GM12878 (cell line): ENCODE measurements around the gene PDSS1. TPM values are rescaled to one million over a fixed set of nuclear protein-coding genes. Genes with fewer than 3 reads are reported as not detected.

Source experiments
- ATAC-seq: fragments of 200-7000 bp; cut with Tn5 transposase; 3 replicates; pipeline ENCODE4 v1.9.1; 2020; ENCODE audit warnings: mild to moderate bottlenecking, moderate library complexity
- BruUV-seq: library from RNA; stranded (reverse); fragments of 400-500 nt; replicated peaks from 2 replicates; lab custom pipeline; 2021; lab: Mats Ljungman, UMichigan
- CTCF ChIA-PET: fragments of 300-600 bp; sonication (Branson Sonifier 250); formaldehyde crosslinking; extraction: SDS; loops from one replicate; lab custom pipeline; 2021; ENCODE audit warnings: inconsistent platforms; lab: Yijun Ruan, JAX
- POLR2A ChIA-PET: fragments of 350-600 bp; formaldehyde crosslinking; extraction: SDS; loops from one replicate; lab custom pipeline; 2021; ENCODE audit warnings: inconsistent platforms; lab: Charles Lee
- RAD21 ChIA-PET: fragments of 300-600 bp; sonication (Branson Sonifier 250); formaldehyde crosslinking; loops from one replicate; lab custom pipeline; 2023; ENCODE audit warnings: antibody characterized with exemption; ENCODE audit not compliant: unreplicated experiment; lab: Charles Lee
- SMC1A ChIA-PET: fragments of 300-600 bp; sonication (Branson Sonifier 250); formaldehyde crosslinking; loops from one replicate; lab custom pipeline; 2023; ENCODE audit not compliant: unreplicated experiment, uncharacterized antibody; lab: Charles Lee
- DNase-seq: peaks from one replicate; pipeline ENCODE4 v3.0.0-alpha.2; 2011; ENCODE audit warnings: low read depth, low spot score
- FAIRE-seq: peaks from 3 replicates; lab custom pipeline; 2011; peaks lifted over from hg19 to GRCh38; lab: Jason Lieb, UNC
- H2AFZ ChIP-seq: 2 replicates; pipeline ENCODE4 v1.6.0; 2011; ENCODE audit warnings: low read depth, low read length, control low read depth; ENCODE audit not compliant: control insufficient read depth
- H3K27ac ChIP-seq: 2 replicates; pipeline ENCODE4 v1.5.1; 2011; ENCODE audit warnings: control low read depth; ENCODE audit not compliant: control insufficient read depth, insufficient read depth
- H3K27me3 ChIP-seq, 2 experiments: replicated peaks in 1 of 2; 2 replicates each; pipeline versions ENCODE4 v1.6.0 to v1.6.1; 2011; ENCODE audit warnings: low read length in 1 of 2; ENCODE audit not compliant: control insufficient read depth in 2 of 2, insufficient read depth in 2 of 2
- H3K36me3 ChIP-seq, 2 experiments: 2 replicates each; pipeline ENCODE4 v1.5.1; 2011; ENCODE audit warnings: low read length in 1 of 2; ENCODE audit not compliant: control insufficient read depth in 2 of 2, insufficient read depth in 2 of 2
- H3K4me1 ChIP-seq: 2 replicates; pipeline ENCODE4 v1.6.1; 2011; ENCODE audit warnings: mild to moderate bottlenecking, low read length, moderate library complexity, mixed read lengths; ENCODE audit not compliant: control insufficient read depth, insufficient read depth
- H3K4me2 ChIP-seq: 2 replicates; pipeline ENCODE4 v1.6.0; 2011; ENCODE audit warnings: control low read depth; ENCODE audit not compliant: control insufficient read depth, insufficient read depth
- H3K4me3 ChIP-seq: fragments of 200-600 bp; sonication (generic); 2 replicates; pipeline ENCODE4 v1.5.1; 2016
- H3K79me2 ChIP-seq: 2 replicates; pipeline ENCODE4 v1.6.0; 2011; ENCODE audit warnings: low read length; ENCODE audit not compliant: control insufficient read depth, insufficient read depth
- H3K9ac ChIP-seq: 2 replicates; pipeline ENCODE4 v1.8.0; 2011; ENCODE audit warnings: low read length, control low read depth, mixed read lengths; ENCODE audit not compliant: control insufficient read depth, insufficient read depth
- H3K9me3 ChIP-seq: replicated peaks from 3 replicates; pipeline ENCODE4 v1.5.1; 2011; ENCODE audit warnings: mild to moderate bottlenecking, low read length; ENCODE audit not compliant: control insufficient read depth, insufficient read depth
- H4K20me1 ChIP-seq: 2 replicates; pipeline ENCODE4 v1.6.0; 2011; ENCODE audit not compliant: control insufficient read depth, insufficient read depth
- CBFB ChIP-seq: IDR thresholded peaks from 2 replicates; pipeline ENCODE4 v1.6.1; 2016; ENCODE audit warnings: antibody characterized with exemption, low read depth
- EED ChIP-seq: sonication (generic); IDR thresholded peaks from 2 replicates; pipeline ENCODE4 v1.6.1; 2016; ENCODE audit warnings: antibody characterized with exemption, low read depth
- HCFC1 ChIP-seq: fragments of 150-350 bp; IDR thresholded peaks from 2 replicates; pipeline ENCODE4 v1.6.1; 2014; ENCODE audit warnings: low read length
- LARP7 ChIP-seq: fragments of 450-650 bp; IDR thresholded peaks from 2 replicates; pipeline ENCODE4 v1.6.1; 2017; ENCODE audit warnings: mild to moderate bottlenecking
- NBN ChIP-seq: fragments of 450-650 bp; IDR thresholded peaks from 2 replicates; pipeline ENCODE4 v1.6.1; 2016
- NR2C1 ChIP-seq: fragments of 450-650 bp; IDR thresholded peaks from 2 replicates; pipeline ENCODE4 v1.6.1; 2017; ENCODE audit warnings: antibody characterized with exemption, mild to moderate bottlenecking, moderate library complexity
- NRF1 ChIP-seq: conservative IDR thresholded peaks from 2 replicates; pipeline ENCODE4 v1.6.1; 2011; ENCODE audit warnings: mild to moderate bottlenecking, low read depth, low read length, improper control_type of control experiment
- POLR2A ChIP-seq: IDR thresholded peaks from 2 replicates; pipeline ENCODE4 v1.6.1; 2011; ENCODE audit warnings: low read depth, mild to moderate bottlenecking, low read length
- RFX5 ChIP-seq: IDR thresholded peaks from 2 replicates; pipeline ENCODE4 v1.6.1; 2011; ENCODE audit warnings: low read depth, low read length, improper control_type of control experiment
- TAF1 ChIP-seq: IDR thresholded peaks from 2 replicates; pipeline ENCODE4 v1.6.1; 2011; ENCODE audit warnings: mild to moderate bottlenecking, low read depth, low read length, borderline replicate concordance
- ZNF622 ChIP-seq: fragments of 450-650 bp; IDR thresholded peaks from 2 replicates; pipeline ENCODE4 v1.6.1; 2017; ENCODE audit warnings: mild to moderate bottlenecking, inconsistent platforms
- WGBS: methylation state at CpG from one replicate; pipeline ENCODE4 v1.1.6; 2016; ENCODE audit warnings: low lambda C conversion rate; ENCODE audit not compliant: insufficient replicate concordance, insufficient coverage; ENCODE audit errors: missing lambda C conversion rate; 5-methylcytosine and 5-hydroxymethylcytosine counted together
- in situ Hi-C: fragments of 300-500 bp; cut with MboI; formaldehyde crosslinking; loops from 9 replicates; pipeline ENCODE4 v1.14.3; 2018; ENCODE audit warnings: mixed read lengths
- intact Hi-C: fragments of 100-400 bp; cut with micrococcal nuclease; formaldehyde crosslinking; loops from one replicate; pipeline ENCODE4 v1.14.2; 2022; ENCODE audit not compliant: unreplicated experiment
- polyA plus RNA-seq, 11 experiments: library from polyadenylated mRNA; depleted of rRNA in 4 of 11; unstranded in 6 of 11; stranded (reverse) in 5 of 11; fragments of >200 nt; fragmentation: Nextera tagmentation in 4 of 11; fragmentation: Illumina TruSeq in 1 of 11; extraction: Ambion mirVana in 4 of 11; extraction: Trizol in 1 of 11; gene quantifications; 1 replicate in 1 of 11; 2 replicates in 10 of 11; pipeline versions ENCODE4 v1.2.1 to v1.2.3, GENCODE V29; 2011 to 2016; ENCODE audit warnings: inconsistent platforms in 2 of 11, missing spikeins in 2 of 11, low read depth in 1 of 11
- total RNA-seq, 4 experiments: library from RNA; depleted of rRNA in 3 of 4; stranded (reverse); fragments of >200 nt in 3 of 4; fragmentation: Illumina TruSeq in 1 of 4; extraction: Trizol in 1 of 4; gene quantifications; 2 replicates each; pipeline versions ENCODE4 v1.2.1 to v1.2.3, GENCODE V29; 2013 to 2021

The PDSS1 gene
- total and polyA plus RNA-seq, 10 of the 15 experiments (the other 5 are each of a cell fraction or from before 2014, with no cell fraction given) = 12.2 to 48.2 (median 35.9) TPM

DNA sequence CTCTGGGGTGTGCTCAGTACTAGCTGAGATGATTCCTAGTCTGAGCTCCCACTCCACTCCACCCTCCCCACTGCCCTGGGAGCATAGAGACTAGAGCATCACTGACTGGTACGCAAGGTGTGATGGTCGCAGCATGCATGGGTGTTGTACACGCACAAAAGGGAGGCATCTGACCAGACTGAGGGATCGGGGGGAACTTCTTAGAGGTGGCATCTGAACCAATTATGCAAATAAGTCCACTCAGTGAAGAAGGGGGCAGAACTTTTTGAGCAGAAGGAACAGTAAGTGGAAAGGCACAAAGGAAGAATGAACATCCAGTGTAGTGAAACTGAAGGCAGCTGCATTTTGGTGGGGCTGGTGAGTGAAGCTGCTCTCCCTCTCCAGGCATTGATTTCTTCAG, 25.5 kb downstream of the PDSS1 start:
- ChIA-PET CTCF (interaction anchor here (1.1 to 2.6 kb wide), 3 partner anchors 138 to 388 kb away, joined by 3 to 33 read pairs (median 8); partner anchors contain the start of gene ABI1), SMC1A (interaction anchor here (1.0 to 7.5 kb wide), 4 partner anchors 138 to 388 kb away, joined by 3 to 220 read pairs (median 4); partner anchors contain the start of gene ABI1), RAD21 (interaction anchor here (2.0 kb wide), 1 partner anchor 158 kb away, joined by 12 read pairs; no protein-coding TSS in a partner anchor), POLR2A (interaction anchor here (1.2 kb wide), 1 partner anchor 781 kb away, joined by 3 read pairs; no protein-coding TSS in a partner anchor)
- H3K36me3 ChIP-seq = peaks cover 3 to 21% of the 10 kb centered on the region in 2 experiments; a peak in 3 of 4 replicates
- no peak for FAIRE-seq
- no peaks in the 10 kb centered on the region for H4K20me1 ChIP-seq
- no peaks in the 10 kb centered on the region for H3K9me3 ChIP-seq
- H3K27me3 ChIP-seq = no peaks in the 10 kb centered on the region
- 99% methylated on average over 4 of the region's 4 CpGs for WGBS
- TSS peak; percentile 8 for BruUV-seq
- no peak overlapping the region for H3K9ac ChIP-seq
- H3K27ac ChIP-seq = no peak overlapping the region
- in situ Hi-C loops = loop anchor here (10.0 kb wide), 1 partner anchor 388 kb away; no protein-coding TSS in a partner anchor
- TF ChIP-seq NRF1 (no peak), HCFC1 (no peak), LARP7 (no peak), TAF1 (no peak), POLR2A (no peak), RFX5 (no peak), ZNF622 (no peak), EED (no peak), CBFB (no peak), NBN (no peak), NR2C1 (no peak)
- ATAC-seq = no peak
- H2AFZ ChIP-seq = no peak overlapping the region
- intact Hi-C loops = no loop called here
- DNase-seq = no peak
- no peak overlapping the region for H3K4me3 ChIP-seq
- no peaks in the 10 kb centered on the region for H3K79me2 ChIP-seq
- H3K4me2 ChIP-seq = no peak overlapping the region
- no peaks in the 10 kb centered on the region for H3K4me1 ChIP-seq
